Ovary (tissue), 9 donors: ENCODE data around the gene IDH3B. TPM values are rescaled to one million over a fixed set of nuclear protein-coding genes. Genes with fewer than 3 reads are reported as not detected.
"Not testable (repeated sequence)": the region's sequence is repeated elsewhere in the genome, so short reads cannot be mapped to it uniquely, and the experiment has no call there.

Experiments used
- DNase-seq, 5 donors: peaks; one replicate each; pipeline ENCODE4 v3.0.0-alpha.2; 2019 to 2020
- H3K27ac ChIP-seq, 2 donors: fragments of 200-600 bp; one replicate each; pipeline versions ENCODE4 v1.5.1 to v1.8.0; 2019 to 2022
- H3K27me3 ChIP-seq: fragments of 200-600 bp; one replicate; pipeline ENCODE4 v1.8.0; 2022
- H3K36me3 ChIP-seq: fragments of 200-600 bp; sonication (generic); one replicate; pipeline ENCODE4 v1.5.1; 2019
- H3K4me1 ChIP-seq: one replicate; pipeline ENCODE4 v1.8.1; 2013; ENCODE audit warnings: mild to moderate bottlenecking, moderate library complexity; ENCODE audit not compliant: insufficient read depth
- H3K4me3 ChIP-seq: fragments of 200-600 bp; sonication (generic); one replicate; pipeline ENCODE4 v1.5.1; 2017
- H3K9me3 ChIP-seq, 2 donors: fragments of 200-600 bp in 1 of 2; sonication (generic) in 1 of 2; one replicate each; pipeline versions ENCODE4 v1.5.1 to v1.8.1; 2013 to 2019; ENCODE audit warnings: mild to moderate bottlenecking in 1 of 2, moderate library complexity in 1 of 2
- CTCF ChIP-seq, 3 donors: fragments of 450-650 bp in 2 of 3; fragments of 200-600 bp in 1 of 3; IDR thresholded peaks; one replicate each; pipeline versions ENCODE4 v1.5.1 to v1.8.0; 2016 to 2022; ENCODE audit warnings: antibody characterized with exemption in 3 of 3, mild to moderate bottlenecking in 1 of 3
- EP300 ChIP-seq: sonication (generic); formaldehyde crosslinking; IDR thresholded peaks from one replicate; pipeline ENCODE4 v1.6.1; 2017; ENCODE audit warnings: antibody characterized with exemption
- POLR2A ChIP-seq: fragments of 450-650 bp; IDR thresholded peaks from one replicate; pipeline ENCODE4 v1.6.1; 2017; ENCODE audit warnings: antibody characterized with exemption, mild to moderate bottlenecking, moderate library complexity
- WGBS, 3 donors: extraction: QIAGEN DNeasy Blood & Tissue Kit in 1 of 3; methylation state at CpG; one replicate each; pipeline versions ENCODE4 v1.1.5 to v1.1.7; 2013 to 2017; 5-methylcytosine and 5-hydroxymethylcytosine counted together
- intact Hi-C, 4 donors: fragments of 100-400 bp; cut with DNase I; formaldehyde crosslinking; loops; one replicate each; pipeline versions ENCODE4 v1.11.0 to v1.15.1; 2022 to 2023
- polyA plus RNA-seq, 2 donors: library from polyadenylated mRNA; stranded (reverse); fragments of 200-250 nt in 1 of 2; fragments of 350-450 nt in 1 of 2; fragmentation: Illumina TruSeq in 1 of 2; extraction: RNeasy Lipid Tissue Mini Kit (QIAGEN cat#74804) in 1 of 2; gene quantifications; one replicate each; pipeline ENCODE4 v1.2.3, GENCODE V29; 2013 to 2014
- total RNA-seq, 7 donors: library from RNA; depleted of rRNA in 2 of 7; stranded (reverse); fragments of >200 nt in 2 of 7; fragmentation: NEBNext Ultra II Directional in 3 of 7; extraction: Animal tissue kit (Norgen Biotek cat#: 25700) in 3 of 7; gene quantifications; one replicate each; pipeline versions ENCODE4 v1.1.0 to v1.2.4, GENCODE V29; 2016 to 2023
- donor health status: DM: no; HTN: no; CAD: no; lungs with moderate emphysema.
- donor health status: DM: no; HTN: no; CAD: no.
- donor health status: Bipolar disorder and iron deficiency.
- donor health status: DM: yes; HTN: yes; CAD: no.
- donor health status: DM: no; HTN: no; CAD: no.
- donor health status: DM: yes; HTN: yes; CAD: no.

IDH3B gene
- total and polyA plus RNA-seq, 9 donors = 68.1 to 105 (median 85.9) TPM

- H3K27me3 ChIP-seq = no peaks in the 10 kb centered on the region
- H3K9me3 ChIP-seq = no peaks in the 10 kb centered on the region
- no peaks in the 10 kb centered on the region for H3K4me1 ChIP-seq
- WGBS, 3 donors = 22 to 58% (median 30%) methylated on average over 4 of the region's 4 CpGs
- intact Hi-C loops = loop anchor here (5.0 to 10.0 kb wide), 4 partner anchors 48 to 156 kb away; partner anchors contain the start of genes PCED1A (in 1 of the 4) and VPS16 (in 1 of the 4)
- H3K27ac ChIP-seq = no peak overlapping the region
- DNase-seq = no peak
- no peaks in the 10 kb centered on the region for H3K36me3 ChIP-seq
- H3K4me3 ChIP-seq = no peak overlapping the region
- no peak for TF ChIP-seq CTCF (IDR thresholded peaks at IDR 0.05)
- no peak for TF ChIP-seq POLR2A
Measured at GRCh38 chr20:2698912-2699311, 34.9 kb upstream of the IDH3B start.

DNA sequence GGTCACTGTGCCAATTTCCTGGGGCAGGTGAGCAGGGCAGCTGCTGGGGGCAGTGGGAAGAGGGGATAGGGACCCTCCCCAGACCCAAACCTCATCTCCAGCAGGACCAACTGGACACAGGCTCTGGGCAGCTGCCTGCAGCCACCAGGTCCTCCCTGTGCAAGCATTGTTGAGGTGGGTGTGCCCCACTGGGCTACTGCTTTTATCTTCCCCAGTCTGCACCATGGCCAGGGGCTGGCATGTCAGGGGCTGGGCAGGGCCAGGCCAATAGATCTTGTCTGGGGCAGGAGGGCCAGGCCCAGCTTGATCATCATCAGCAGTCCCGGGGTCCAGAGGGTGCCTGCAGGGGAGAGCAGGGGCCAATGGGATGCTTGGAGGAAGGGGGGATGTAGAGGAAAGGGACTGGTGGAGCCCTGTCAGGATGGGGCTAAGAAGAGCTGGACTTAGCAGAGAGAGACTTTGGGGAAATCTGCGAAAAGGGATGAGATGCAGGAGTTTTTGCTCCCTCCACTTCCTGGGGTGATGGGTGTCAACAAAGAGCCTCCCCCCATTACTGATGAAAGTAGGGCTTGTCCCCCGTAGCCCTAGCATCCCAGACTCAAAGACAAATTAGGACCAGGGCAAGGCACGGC is 34.3 kb upstream of the IDH3B start:
- H3K4me3 ChIP-seq = no peak overlapping the region
- 75 to 89% (median 78%) methylated on average over 4 of the region's 4 CpGs for WGBS, 3 donors
- no peaks in the 10 kb centered on the region for H3K9me3 ChIP-seq
- no peak overlapping the region for H3K27ac ChIP-seq
- intact Hi-C loops = loop anchor here (5.0 to 10.0 kb wide), 4 partner anchors 49 to 156 kb away; partner anchors contain the start of genes PCED1A (in 1 of the 4) and VPS16 (in 1 of the 4)
- H3K27me3 ChIP-seq = no peaks in the 10 kb centered on the region
- no peaks in the 10 kb centered on the region for H3K36me3 ChIP-seq
- no peak for DNase-seq
- no peaks in the 10 kb centered on the region for H3K4me1 ChIP-seq
- TF ChIP-seq POLR2A = no peak
- TF ChIP-seq EP300 = no peak
- TF ChIP-seq CTCF (IDR thresholded peaks at IDR 0.05) = no peak

DNA sequence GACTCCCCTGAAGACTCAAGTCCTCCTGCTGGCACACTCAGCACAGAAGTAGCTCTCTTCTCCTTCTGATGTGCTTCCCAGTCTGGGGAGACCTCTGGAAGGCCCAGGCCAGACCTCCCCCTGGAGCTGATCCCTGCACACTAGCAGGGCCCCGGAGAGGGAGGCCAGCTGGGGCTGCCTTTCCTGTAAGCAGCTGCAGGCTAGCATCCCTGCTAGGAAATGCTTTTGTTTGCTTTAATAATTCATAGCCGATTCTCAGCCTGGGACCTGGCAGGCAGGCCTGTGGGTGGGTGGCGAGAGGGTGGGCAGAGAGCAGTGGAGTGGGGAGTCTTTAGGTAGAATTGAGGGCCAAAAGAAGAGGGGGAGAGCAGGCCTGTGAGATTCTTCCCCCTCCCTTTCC is 33.8 kb upstream of the IDH3B start:
- no peaks in the 10 kb centered on the region for H3K27me3 ChIP-seq
- no peak overlapping the region for H3K27ac ChIP-seq
- no peak for DNase-seq
- TF ChIP-seq CTCF (IDR thresholded peaks at IDR 0.05) (no peak), EP300 (no peak), POLR2A (no peak)
- WGBS, 3 donors = 29 to 42% (median 38%) methylated on average over 3 of the region's 3 CpGs
- no peaks in the 10 kb centered on the region for H3K4me1 ChIP-seq
- H3K9me3 ChIP-seq = no peaks in the 10 kb centered on the region
- intact Hi-C loops = loop anchor here (5.0 to 10.0 kb wide), 4 partner anchors 50 to 157 kb away; partner anchors contain the start of genes PCED1A (in 1 of the 4) and VPS16 (in 1 of the 4)
- H3K4me3 ChIP-seq = no peak overlapping the region
- no peaks in the 10 kb centered on the region for H3K36me3 ChIP-seq

DNA sequence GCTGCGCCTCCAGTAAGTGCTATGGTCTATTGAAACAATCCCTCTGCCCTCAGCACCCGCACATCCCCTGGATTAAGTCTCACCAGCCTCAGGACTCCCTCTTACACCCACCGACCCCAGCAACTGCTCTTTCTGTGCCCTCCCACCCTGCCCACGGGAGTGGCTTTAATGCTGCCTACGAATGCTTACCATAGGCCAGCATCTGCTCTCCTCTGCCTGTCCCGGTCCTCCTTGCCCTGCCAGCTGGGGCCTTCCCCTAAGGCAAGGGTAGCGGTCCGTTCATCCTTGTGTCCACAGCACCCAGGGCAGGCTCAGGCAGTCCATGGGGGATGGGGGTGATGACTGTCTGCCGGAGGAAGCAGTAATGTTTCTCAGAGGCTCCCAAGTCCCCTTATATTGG is 32.6 kb upstream of the IDH3B start:
- no peaks in the 10 kb centered on the region for H3K27me3 ChIP-seq
- intact Hi-C loops = loop anchor here (5.0 to 10.0 kb wide), 4 partner anchors 51 to 158 kb away; partner anchors contain the start of genes PCED1A (in 1 of the 4) and VPS16 (in 1 of the 4)
- TF ChIP-seq POLR2A = no peak
- TF ChIP-seq CTCF (IDR thresholded peaks at IDR 0.05) = no peak
- TF ChIP-seq EP300 = no peak
- H3K9me3 ChIP-seq = no peaks in the 10 kb centered on the region
- H3K36me3 ChIP-seq = no peaks in the 10 kb centered on the region
- no peak overlapping the region for H3K27ac ChIP-seq
- DNase-seq = peak in 1 of 5 donors; percentile 12
- H3K4me3 ChIP-seq = no peak overlapping the region
- no peaks in the 10 kb centered on the region for H3K4me1 ChIP-seq
- WGBS, 3 donors = 91 to 97% (median 92%) methylated on average over 9 of the region's 9 CpGs

- not testable (repeated sequence) for H3K9me3 ChIP-seq, H3K27ac ChIP-seq, H3K4me1 ChIP-seq, H3K36me3 ChIP-seq, H3K27me3 ChIP-seq, DNase-seq, H3K4me3 ChIP-seq
- intact Hi-C loops = loop anchor here (5.0 to 10.0 kb wide), 4 partner anchors 51 to 159 kb away; partner anchors contain the start of genes PCED1A (in 1 of the 4) and VPS16 (in 1 of the 4)
- 95 to 96% (median 95%) methylated on average over 12 of the region's 12 CpGs for WGBS, 3 donors
Measured at GRCh38 chr20:2695984-2696525, 32.0 kb upstream of the IDH3B start.
